ENCODE measurements around the gene ZNF492. TPM values are rescaled to one million over a fixed set of nuclear protein-coding genes. Genes with fewer than 3 reads are reported as not detected.
A peak's percentile ranks its signal among the peaks of the same experiment; 100 is the strongest.

Gene ZNF492
- total and polyA plus RNA-seq, 9 of the 15 experiments (the other 6 are each of a cell fraction or from before 2014, with no cell fraction given) = 0.01 to 0.22 (median 0.08) TPM; not detected in 1

- no peaks in the 10 kb centered on the region for H3K9me1 ChIP-seq (ENCODE audit: control insufficient read depth, insufficient read depth, low read length)
- intact Hi-C loops (cut with micrococcal nuclease) = no loop called here
Observed at GRCh38 chr19:22622020-22622419, 12.1 kb upstream of the ZNF492 start.

More at GRCh38 chr19:22622020-22622419, 12.1 kb upstream of the ZNF492 start:
- POLR2A ChIA-PET = no interaction called here
- in situ Hi-C loops (cut with MboI) = no loop called here
- DNase-seq (ENCODE audit: extremely low read depth in 1 of 4, low spot score in 3 of 4) = no peak
- no peaks in the 10 kb centered on the region for H3K79me2 ChIP-seq (ENCODE audit: control insufficient read depth, insufficient read depth, low read length)
- FAIRE-seq = no peak
- no peaks in the 10 kb centered on the region for H4K20me1 ChIP-seq (replicated peaks; ENCODE audit: control insufficient read depth, insufficient read depth, low read length)
- BruUV-seq (replicated peaks) = no TSS peak
- CTCF ChIA-PET (ENCODE audit: low intra/inter-chr PET ratio) = no interaction called here
- TF ChIP-seq ZNF133 (CRISPR knock-in tag; IDR thresholded peaks at IDR 0.05) (no peak), ZNF184 (CRISPR knock-in tag; IDR thresholded peaks at IDR 0.05) (no peak), TFE3 (CRISPR knock-in tag; IDR thresholded peaks at IDR 0.05) (0 out of 2 replicates have a peak, but pooled peaks have one; percentile 3), HMG20A (CRISPR knock-in tag; conservative IDR thresholded peaks at IDR 0.05) (no peak), DDX20 (tag; IDR thresholded peaks at IDR 0.05; ENCODE audit: low read depth) (no peak)
- 0% methylated on average over 1 of the region's 1 CpG for WGBS (ENCODE audit: insufficient coverage, low coverage, missing lambda C conversion rate)
- H3K9me3 ChIP-seq (replicated peaks; ENCODE audit: control insufficient read depth, insufficient read depth, low read depth, low read length) = no peaks in the 10 kb centered on the region
- ATAC-seq = no peak
- H3K36me3 ChIP-seq (ENCODE audit: control insufficient read depth, insufficient read depth, low read length) = no peaks in the 10 kb centered on the region
- no peak overlapping the region for H3K9ac ChIP-seq (ENCODE audit: insufficient read depth in 1 of 2, low read depth in 2 of 2, low read length in 2 of 2)
- no peaks in the 10 kb centered on the region for H3K4me1 ChIP-seq (replicated peaks in 1 of 2; ENCODE audit: control insufficient read depth in 2 of 2, insufficient read depth in 2 of 2, low read length in 2 of 2)
- H3K4me3 ChIP-seq = no peak overlapping the region
- H3K27me3 ChIP-seq (ENCODE audit: control insufficient read depth in 2 of 2, insufficient read depth in 2 of 2, low read length in 2 of 2) = no peaks in the 10 kb centered on the region
- H3K27ac ChIP-seq (ENCODE audit: extremely low read depth, low read depth, low read length) = no peak overlapping the region
- H2AFZ ChIP-seq (ENCODE audit: low read depth, low read length) = no peak overlapping the region
- H3K4me2 ChIP-seq (ENCODE audit: insufficient read depth, low read length) = no peak overlapping the region

Measured in K562 (cell line).